Subcutaneous abdominal adipose tissue (tissue), 5 donors: ENCODE measurements around the gene STXBP2.

ENCODE experiments used
- H3K27ac ChIP-seq: one replicate; pipeline ENCODE4 v1.7.0; 2013; ENCODE audit warnings: low read depth, mild to moderate bottlenecking, inconsistent platforms, low read length, moderate library complexity
- H3K27me3 ChIP-seq, 5 donors: one replicate each; pipeline ENCODE4 v1.7.0; 2013; ENCODE audit warnings: low read length in 5 of 5, inconsistent platforms in 1 of 5; ENCODE audit not compliant: control insufficient read depth in 5 of 5, insufficient read depth in 4 of 5
- H3K36me3 ChIP-seq, 5 donors: one replicate each; pipeline ENCODE4 v1.7.0; 2013; ENCODE audit warnings: low read length in 5 of 5; ENCODE audit not compliant: control insufficient read depth in 5 of 5, insufficient read depth in 5 of 5
- H3K4me1 ChIP-seq, 5 donors: one replicate each; pipeline ENCODE4 v1.7.0; 2013; ENCODE audit warnings: low read length in 5 of 5, mild to moderate bottlenecking in 3 of 5, moderate library complexity in 1 of 5; ENCODE audit not compliant: control insufficient read depth in 5 of 5, insufficient read depth in 5 of 5
- H3K4me3 ChIP-seq, 5 donors: one replicate each; pipeline ENCODE4 v1.7.0; 2013; ENCODE audit warnings: low read length in 5 of 5, low read depth in 1 of 5
- H3K9ac ChIP-seq, 5 donors: one replicate each; pipeline ENCODE4 v1.7.0; 2013; ENCODE audit warnings: low read length in 5 of 5, mild to moderate bottlenecking in 4 of 5, moderate library complexity in 3 of 5
- H3K9me3 ChIP-seq, 5 donors: one replicate each; pipeline ENCODE4 v1.7.0; 2013; ENCODE audit warnings: low read length in 5 of 5; ENCODE audit not compliant: control insufficient read depth in 5 of 5
- donor health status: healthy.
- donor health status: healthy.
- donor health status: healthy.
- donor health status: healthy.
- donor health status: healthy.

The STXBP2 gene

DNA sequence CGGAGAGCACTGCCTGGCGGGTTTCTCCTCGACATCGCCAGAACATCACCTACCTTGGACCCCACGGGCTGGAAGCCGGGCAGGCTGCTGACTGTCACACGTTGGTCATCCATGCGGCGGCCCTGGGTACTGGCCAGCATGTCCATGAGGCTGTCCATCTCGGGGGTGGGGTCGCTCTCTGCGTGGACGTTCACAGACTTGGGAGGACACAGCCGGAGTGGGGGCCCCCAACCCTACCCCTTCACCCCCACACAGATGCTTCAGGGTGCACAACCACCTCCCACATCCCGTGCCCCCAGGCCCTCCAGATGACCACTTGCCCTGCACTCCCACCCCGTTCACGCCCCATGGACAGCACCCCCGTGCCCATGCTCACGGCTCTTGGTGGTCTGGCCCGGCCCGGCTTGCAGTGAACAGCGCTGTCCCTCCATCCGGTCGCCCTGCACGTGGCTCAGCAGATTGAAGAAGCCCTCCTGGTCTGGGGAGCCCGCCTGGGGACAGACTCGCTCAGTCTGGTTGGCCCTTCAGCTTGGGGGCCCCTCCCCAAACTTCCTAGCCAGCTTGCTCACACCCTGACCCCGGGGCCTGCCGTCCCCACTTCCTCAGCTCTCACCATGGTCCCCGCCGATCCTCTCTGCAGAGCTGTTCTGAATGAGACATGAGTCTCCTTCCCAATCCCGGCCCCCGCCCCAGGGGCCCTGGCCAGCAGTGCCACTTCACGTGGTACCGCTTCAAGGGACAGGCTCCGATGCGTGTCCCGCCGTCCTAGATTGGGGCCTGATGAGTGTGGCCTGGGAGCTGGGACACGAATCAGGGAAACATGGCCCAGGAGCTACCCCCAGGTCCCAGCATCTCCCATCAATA lies 4.3 kb upstream of the STXBP2 start:
- Histone ChIP-seq H3K36me3 (peaks cover 0 to 17% (median 8%) of the 10 kb centered on the region in 5 donors), H3K27me3 (peaks cover 6 to 18% (median 15%) of the 10 kb centered on the region in 5 donors), H3K27ac (no peak overlapping the region), H3K4me1 (peaks cover 5 to 32% (median 29%) of the 10 kb centered on the region in 5 donors), H3K4me3 (no peak overlapping the region), H3K9me3 (no peaks in the 10 kb centered on the region), H3K9ac (no peak overlapping the region)

DNA sequence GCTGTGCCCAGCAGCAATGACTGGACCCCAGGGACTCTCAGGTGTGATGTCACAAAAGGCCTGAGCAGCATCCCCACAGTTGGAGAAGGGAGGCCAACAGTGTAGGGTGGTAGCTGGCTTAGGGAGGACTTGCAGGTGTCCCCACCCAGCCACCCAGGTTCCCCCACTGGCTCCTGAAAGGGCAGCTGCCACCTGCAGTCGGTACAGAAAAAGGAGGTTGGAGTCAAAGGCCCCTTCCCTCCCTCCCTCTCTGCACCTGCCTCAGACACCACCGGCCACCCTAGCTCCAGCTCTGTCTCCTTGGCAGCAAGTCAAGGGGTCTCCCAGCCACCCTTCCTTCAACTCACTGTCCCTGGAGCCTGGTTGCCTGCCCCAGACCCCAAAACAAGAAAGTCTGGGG lies 3.2 kb upstream of the STXBP2 start, which contains the start of gene PCP2:
Gene PCP2 (minus strand): TSS at position 22 of the 400 bp plus-strand sequence. CDS start 262 bp downstream, outside the sequence.
- H3K36me3 ChIP-seq: peaks cover 0 to 13% (median 8%) of the 10 kb centered on the region in 5 donors
- peaks cover 7 to 26% (median 19%) of the 10 kb centered on the region in 5 donors for H3K27me3 ChIP-seq
- no peaks in the 10 kb centered on the region for H3K9me3 ChIP-seq
- H3K4me1 ChIP-seq: peaks cover 5 to 22% (median 18%) of the 10 kb centered on the region in 5 donors
- no peak within 1 kb of the TSS for H3K27ac ChIP-seq
- no peak within 1 kb of the TSS for H3K4me3 ChIP-seq
- no peak within 1 kb of the TSS for H3K9ac ChIP-seq

DNA sequence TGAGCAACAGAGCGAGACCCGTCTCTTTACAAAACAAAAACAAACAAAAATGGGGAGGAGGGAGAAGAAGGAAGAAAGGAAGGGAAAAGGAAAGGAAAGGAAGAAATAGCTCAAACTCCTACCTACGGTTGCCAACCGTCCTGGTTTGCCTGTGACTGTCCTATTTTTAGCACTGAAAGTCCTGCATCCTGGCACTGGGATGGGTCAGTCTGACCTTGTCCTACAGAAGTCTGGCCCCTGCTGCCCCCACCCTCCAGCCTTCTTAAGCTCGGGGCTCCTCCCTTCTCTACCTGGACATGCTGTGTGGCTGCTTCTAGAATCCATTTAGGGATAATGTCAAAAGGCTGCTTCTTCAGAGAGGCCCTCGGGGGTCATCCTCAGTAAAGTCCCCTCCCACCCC lies 1.2 kb upstream of the STXBP2 start:
- no peak overlapping the region for H3K27ac ChIP-seq
- no peak overlapping the region for H3K9ac ChIP-seq
- peaks cover 0 to 19% (median 8%) of the 10 kb centered on the region in 5 donors for H3K36me3 ChIP-seq
- H3K4me3 ChIP-seq: no peak overlapping the region
- H3K27me3 ChIP-seq: peaks cover 7 to 31% (median 21%) of the 10 kb centered on the region in 5 donors
- H3K9me3 ChIP-seq: no peaks in the 10 kb centered on the region
- H3K4me1 ChIP-seq: peaks cover 0 to 9% (median 4%) of the 10 kb centered on the region in 5 donors

DNA sequence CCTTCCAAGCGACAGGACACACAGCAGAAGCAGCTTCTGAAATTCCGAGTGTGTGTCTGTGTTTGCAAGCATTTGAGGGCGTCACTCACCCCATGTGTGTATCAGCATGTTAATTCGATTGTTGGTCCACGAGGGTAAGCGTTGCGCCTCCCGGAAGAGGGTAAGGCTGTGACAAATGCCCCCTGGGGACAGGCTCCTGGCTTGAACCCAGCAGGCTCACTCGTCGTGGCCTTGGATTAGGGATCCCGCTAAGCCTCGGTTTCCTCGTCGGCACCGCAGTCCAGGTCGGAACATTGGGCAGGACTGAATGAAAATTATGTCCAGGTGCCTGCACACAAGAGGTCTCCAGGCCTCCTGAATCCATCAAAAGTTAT lies 606 bp upstream of the STXBP2 start:
- Histone ChIP-seq H3K4me1 (peaks cover 0 to 8% (median 0%) of the 10 kb centered on the region in 5 donors), H3K27ac (no peak overlapping the region), H3K4me3 (peak overlapping the region in 2 of 5 donors; percentile 49 to 60), H3K27me3 (peaks cover 7 to 31% (median 21%) of the 10 kb centered on the region in 5 donors), H3K9me3 (no peaks in the 10 kb centered on the region), H3K36me3 (peaks cover 0 to 19% (median 8%) of the 10 kb centered on the region in 5 donors), H3K9ac (no peak overlapping the region)

DNA sequence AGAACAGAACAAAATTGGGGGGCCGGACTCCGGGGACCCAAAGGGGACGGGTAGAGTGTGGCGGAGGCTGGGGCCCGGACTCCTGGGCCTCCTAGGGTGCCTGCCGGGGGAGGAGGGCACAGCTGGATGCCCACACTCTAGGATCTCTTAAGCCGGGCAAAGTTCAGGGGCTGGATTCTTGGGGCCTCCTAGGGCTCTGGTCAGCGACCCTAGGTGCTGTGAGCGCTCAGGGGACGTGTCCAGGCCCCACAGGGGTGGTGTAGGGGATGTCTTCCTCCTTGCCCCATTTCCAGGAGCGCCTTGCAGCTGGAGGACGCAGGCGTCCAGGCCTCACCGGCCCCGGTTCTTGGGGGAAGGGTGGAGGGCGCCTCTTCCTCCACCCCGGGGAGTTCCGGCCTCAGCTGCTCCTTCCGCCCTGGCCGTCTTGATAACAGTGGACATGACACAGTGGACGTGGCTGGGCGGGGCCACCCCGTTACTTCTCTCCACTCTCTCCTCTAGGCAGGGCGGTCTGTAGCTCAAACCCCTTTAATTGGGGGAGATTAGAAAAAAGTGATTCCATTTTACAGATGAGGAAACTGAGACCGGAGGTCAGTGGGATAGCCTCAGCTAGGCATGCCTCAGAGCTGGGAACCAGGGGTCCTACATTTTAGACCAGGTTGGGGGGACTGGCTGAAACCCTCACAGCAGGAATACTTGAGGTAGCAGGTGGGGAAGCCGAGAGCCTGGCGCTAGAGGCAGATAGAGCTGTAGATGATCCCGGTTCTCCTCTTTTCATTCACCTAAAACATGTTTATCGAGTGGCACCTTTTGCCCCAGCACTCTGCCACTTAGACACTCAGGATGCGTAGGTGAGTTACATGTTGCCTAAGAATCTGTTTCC lies 705 bp downstream of the STXBP2 start:
- Histone ChIP-seq H3K4me3 (peak overlapping the region in 3 of 5 donors; percentile 42 to 60 (median 53)), H3K9ac (peak overlapping the region in 2 of 5 donors; percentile 43 to 60), H3K27me3 (peaks cover 7 to 31% (median 21%) of the 10 kb centered on the region in 5 donors), H3K36me3 (peaks cover 0 to 14% (median 0%) of the 10 kb centered on the region in 5 donors), H3K9me3 (no peaks in the 10 kb centered on the region), H3K4me1 (peaks cover 0 to 8% (median 0%) of the 10 kb centered on the region in 5 donors), H3K27ac (no peak overlapping the region)

DNA sequence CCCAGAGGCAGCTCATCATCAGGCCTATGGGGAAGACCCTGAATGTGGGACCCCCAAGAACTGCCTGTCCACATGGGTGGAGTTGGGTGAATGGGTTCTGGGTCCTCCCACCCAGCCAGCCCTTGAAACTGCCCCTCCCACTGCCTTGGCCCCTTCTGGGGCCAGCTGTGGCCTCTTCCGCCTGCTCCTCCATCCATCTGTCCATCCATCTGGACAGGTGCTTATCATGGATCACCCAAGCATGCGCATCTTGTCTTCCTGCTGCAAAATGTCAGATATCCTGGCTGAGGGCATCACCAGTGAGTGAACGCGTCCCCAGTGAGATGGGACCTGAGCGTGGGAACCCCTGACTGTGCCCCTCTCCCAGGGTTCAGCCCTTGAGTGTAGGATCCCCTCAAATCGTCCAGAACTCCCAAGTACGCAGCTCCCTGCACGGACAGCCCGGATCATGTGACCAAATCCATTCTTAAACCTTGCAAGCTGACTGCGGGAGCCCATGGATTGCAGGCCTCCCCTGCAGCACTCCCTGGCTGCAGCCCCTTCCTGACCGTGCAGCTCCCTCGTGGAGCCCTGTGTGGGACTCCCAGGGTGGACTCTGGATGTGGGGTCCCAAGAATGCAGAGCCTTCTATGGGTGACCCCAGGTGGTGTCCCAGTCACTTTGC lies 2.0 kb downstream of the STXBP2 start:
- H3K9me3 ChIP-seq: no peaks in the 10 kb centered on the region
- H3K4me1 ChIP-seq: peaks cover 0 to 8% (median 0%) of the 10 kb centered on the region in 5 donors
- H3K27me3 ChIP-seq: peaks cover 7 to 31% (median 21%) of the 10 kb centered on the region in 5 donors
- H3K9ac ChIP-seq: no peak overlapping the region
- H3K36me3 ChIP-seq: peaks cover 0 to 12% (median 0%) of the 10 kb centered on the region in 5 donors
- no peak overlapping the region for H3K4me3 ChIP-seq
- H3K27ac ChIP-seq: no peak overlapping the region

DNA sequence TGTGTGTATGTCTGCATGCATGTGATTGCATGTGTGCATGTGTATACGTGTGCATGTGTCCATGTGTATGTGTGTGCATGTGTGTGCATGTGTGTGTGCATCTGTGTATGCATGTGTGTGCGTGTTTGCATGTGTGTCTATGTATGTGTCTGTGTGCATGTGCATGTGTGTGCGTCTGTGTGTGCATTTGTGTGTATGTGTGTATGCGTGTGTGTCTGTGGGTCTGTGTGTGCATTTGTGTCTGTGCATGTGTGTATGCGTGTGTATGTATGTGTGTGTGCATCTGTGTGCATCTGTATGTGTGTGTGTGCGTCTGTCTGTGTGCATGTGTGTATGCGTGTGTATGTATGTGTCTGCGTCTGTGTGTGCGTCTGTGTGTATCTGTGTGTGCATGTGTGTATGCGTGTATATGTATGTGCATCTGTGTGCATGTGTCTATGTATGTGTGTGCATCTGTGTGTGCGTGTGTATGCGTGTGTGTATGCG lies 3.0 kb downstream of the STXBP2 start:
- Histone ChIP-seq H3K36me3 (peaks cover 0 to 12% (median 0%) of the 10 kb centered on the region in 5 donors), H3K27ac (no peak overlapping the region), H3K27me3 (peaks cover 7 to 31% (median 20%) of the 10 kb centered on the region in 5 donors), H3K9ac (no peak overlapping the region), H3K4me3 (no peak overlapping the region), H3K4me1 (peaks cover 0 to 8% (median 0%) of the 10 kb centered on the region in 5 donors), H3K9me3 (no peaks in the 10 kb centered on the region)

DNA sequence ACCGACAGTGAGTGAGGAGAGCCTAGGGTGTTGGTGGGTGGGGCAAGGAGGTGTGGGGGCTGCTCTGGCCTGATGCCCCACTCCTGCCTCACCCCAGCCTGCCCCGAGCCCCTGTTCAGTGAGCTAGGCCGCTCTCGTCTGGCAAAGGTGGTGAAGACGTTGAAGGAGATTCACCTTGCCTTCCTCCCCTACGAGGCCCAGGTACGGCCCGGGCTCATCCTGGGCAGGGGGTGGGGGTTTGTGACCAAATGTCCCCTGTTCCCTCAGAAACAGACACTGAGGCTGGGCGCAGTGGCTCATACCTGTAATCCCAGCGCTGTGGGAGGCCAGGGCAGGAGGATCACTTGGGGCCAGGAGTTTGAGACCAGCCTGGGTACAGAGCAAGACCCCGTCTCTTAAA lies 3.9 kb downstream of the STXBP2 start:
- peaks cover 0 to 12% (median 0%) of the 10 kb centered on the region in 5 donors for H3K36me3 ChIP-seq
- peaks cover 0 to 8% (median 0%) of the 10 kb centered on the region in 5 donors for H3K4me1 ChIP-seq
- no peak overlapping the region for H3K27ac ChIP-seq
- no peak overlapping the region for H3K9ac ChIP-seq
- no peaks in the 10 kb centered on the region for H3K9me3 ChIP-seq
- peaks cover 7 to 28% (median 23%) of the 10 kb centered on the region in 5 donors for H3K27me3 ChIP-seq
- H3K4me3 ChIP-seq: no peak overlapping the region
